ENCODE measurements around the gene GPD1L.
"Not testable (repeated sequence)": the region's sequence is repeated elsewhere in the genome, so short reads cannot be mapped to it uniquely, and the experiment has no call there.

GPD1L gene

GRCh38 chr3:32106132-32106928 is at the start of gene GPD1L:
Gene GPD1L, plus strand, starts transcription at chr3:32106620. Its CDS starts 92 bp downstream, at chr3:32106712.
- DNase-seq (ENCODE audit: low read depth): peak; percentile 86

DNA sequence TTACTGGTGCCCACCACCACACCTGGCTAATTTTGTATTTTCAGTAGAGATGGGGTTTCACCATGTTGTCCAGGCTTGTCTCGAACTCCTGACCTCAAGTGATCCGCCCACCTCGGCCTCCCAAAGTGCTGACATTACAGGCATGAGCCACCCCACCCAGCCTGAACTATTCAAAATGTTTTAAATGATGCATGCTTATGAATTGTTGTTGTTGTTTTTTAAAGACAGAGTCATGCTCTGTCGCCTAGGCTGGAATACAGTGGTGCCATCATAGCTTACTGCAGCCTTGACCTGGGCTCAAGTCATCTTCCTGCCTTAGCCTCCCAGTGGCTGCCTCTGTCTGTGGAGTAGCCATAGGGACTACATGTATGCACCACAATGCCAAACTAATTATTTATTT is 48.0 kb upstream of the GPD1L start:
- DNase-seq (ENCODE audit: low read depth): not testable (repeated sequence)

GRCh38 chr3:32062950-32063582 is 43.4 kb upstream of the GPD1L start:
- DNase-seq (ENCODE audit: low read depth): no peak

DNA sequence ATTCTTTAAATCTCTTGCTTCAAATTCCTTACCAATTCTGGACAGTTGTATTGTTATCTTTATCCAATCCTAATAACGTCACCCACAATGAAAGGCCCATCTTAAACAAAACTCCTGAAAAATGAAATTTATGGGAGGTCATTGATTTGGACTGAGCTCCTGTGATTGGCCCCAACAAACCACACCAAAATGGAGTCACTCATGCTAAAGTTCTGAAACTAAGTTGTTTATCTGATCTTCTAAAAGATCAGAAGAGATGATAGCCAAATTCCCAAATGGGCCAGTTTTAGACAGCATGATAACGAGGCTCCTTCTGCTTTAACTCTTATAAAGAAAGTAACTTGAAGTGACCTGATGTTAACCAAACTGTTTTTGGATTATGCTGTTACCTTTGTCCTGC is 39.7 kb upstream of the GPD1L start:
- no peak for DNase-seq (ENCODE audit: low read depth)

DNA sequence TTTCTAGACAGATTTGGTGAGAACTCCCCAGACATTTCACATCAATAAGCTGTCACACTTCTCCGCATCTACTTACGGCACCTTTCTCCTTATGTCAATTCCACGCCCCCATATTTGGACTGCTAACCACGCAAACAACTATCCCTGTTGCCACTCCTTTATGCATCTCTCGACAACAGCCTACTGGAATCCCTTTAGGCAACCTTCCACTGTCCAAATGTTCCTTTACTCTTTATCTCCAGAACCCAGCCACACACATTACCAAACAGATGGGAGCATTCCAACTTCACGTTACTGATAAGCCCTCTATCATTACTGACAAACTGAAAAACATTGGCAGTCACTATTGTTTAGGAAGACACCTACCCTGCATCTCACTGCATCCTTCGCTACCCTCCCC is 32.2 kb upstream of the GPD1L start:
- DNase-seq (ENCODE audit: low read depth): not testable (repeated sequence)

- no peak for DNase-seq (ENCODE audit: low read depth)
These were observed 29.9 kb upstream of the GPD1L start for GRCh38 chr3:32076566-32076965.

GRCh38 chr3:32077260-32078084 is 28.9 kb upstream of the GPD1L start:
- DNase-seq (ENCODE audit: low read depth): no peak

DNA sequence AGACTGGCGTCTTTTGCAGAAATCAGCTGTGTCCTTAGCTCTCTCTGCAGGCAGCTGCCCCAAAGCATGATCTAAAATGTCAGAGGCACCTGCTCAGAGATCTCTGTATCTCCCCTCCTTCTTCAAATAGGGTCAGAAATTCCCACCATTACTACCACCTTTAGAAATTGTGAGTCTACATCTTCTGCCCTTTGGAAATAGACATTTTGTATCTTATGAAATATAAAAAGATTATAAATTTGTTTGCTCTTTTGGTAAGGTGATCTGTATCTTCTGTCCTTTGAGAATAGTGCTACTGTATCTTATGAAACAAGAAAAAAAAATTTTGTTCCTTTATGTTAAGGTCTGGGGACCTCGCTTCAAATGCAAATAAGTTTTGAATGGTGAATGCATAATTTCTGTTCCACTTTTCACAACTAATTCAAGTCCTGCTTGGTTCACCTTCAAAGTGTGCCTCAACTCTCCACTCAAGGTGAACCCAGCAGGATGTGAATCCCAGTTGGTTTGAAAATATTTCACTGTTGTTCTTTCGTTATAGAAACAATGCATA is 28.3 kb upstream of the GPD1L start:
- no peak for DNase-seq (ENCODE audit: low read depth)

DNA sequence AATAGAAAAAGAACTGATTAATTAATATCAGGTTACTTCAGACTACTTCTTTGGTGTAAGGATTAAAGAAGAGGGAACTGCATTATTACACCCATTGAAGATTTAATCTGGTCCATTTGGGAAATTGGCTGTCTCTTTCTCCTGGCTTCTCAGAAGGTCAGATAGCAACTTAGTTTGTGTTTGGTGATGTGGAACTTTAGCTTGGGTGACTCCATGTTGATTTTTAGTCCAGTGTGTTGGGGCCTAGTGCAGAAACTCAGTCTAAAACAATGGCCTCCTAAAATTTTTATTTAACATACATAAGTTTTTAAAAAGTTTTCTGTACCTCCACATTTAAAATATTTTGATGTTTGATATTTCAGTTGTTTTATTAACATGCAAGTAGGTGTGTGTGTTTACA is 27.6 kb upstream of the GPD1L start:
- no peak for DNase-seq (ENCODE audit: low read depth)

- DNase-seq (ENCODE audit: low read depth): no peak
These were observed 23.7 kb upstream of the GPD1L start for GRCh38 chr3:32082721-32083120.

DNA sequence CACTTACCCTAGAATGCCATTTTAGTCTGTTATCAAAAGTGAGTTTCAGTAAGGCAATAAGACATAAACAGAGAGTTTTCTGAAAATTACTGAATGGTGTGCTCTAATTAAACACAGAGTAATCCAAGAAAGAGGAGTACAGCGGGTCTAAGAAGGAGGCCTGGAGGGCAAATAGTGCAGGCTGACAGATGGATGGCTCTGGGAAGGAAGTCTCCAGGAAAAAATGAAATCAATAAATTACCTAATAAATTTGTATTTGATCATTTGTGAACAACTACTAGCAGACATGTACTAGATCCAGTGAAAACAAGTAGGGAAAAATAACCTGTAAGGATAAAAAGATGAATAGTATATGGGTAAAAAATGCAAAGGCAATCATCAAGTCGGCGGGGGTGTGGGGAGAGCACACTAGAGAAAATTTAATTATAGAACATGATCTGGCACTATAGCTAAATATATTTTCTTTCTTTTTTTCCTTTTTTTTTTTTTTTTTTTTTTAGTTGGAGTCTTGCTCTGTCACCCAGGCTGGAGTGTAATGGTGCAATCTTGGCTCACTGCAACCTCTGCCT is 22.6 kb upstream of the GPD1L start:
- no peak for DNase-seq (ENCODE audit: low read depth)

DNA sequence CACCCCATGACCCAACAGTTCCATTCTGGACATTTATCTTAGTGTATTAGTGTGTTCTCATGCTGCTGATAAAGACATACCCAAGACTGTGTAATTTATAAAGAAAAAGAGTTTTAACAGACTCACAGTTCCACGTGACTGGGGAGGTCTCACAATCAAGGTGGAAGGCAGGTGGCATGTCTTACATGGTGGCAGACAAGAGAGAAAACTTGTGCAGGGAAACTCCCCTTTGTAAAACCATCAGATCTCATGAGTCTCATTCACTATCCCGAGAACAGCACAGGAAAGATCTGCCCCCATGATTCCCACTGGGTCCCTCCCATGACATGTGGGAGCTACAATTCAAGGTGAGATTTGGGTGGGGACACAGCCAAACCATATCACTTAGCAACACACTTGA is 21.6 kb upstream of the GPD1L start:
- no peak for DNase-seq (ENCODE audit: low read depth)

- DNase-seq (ENCODE audit: low read depth): no peak
These were observed 20.0 kb upstream of the GPD1L start for GRCh38 chr3:32086464-32086863.

GRCh38 chr3:32089476-32089875 is 16.9 kb upstream of the GPD1L start:
- no peak for DNase-seq (ENCODE audit: low read depth)

DNA sequence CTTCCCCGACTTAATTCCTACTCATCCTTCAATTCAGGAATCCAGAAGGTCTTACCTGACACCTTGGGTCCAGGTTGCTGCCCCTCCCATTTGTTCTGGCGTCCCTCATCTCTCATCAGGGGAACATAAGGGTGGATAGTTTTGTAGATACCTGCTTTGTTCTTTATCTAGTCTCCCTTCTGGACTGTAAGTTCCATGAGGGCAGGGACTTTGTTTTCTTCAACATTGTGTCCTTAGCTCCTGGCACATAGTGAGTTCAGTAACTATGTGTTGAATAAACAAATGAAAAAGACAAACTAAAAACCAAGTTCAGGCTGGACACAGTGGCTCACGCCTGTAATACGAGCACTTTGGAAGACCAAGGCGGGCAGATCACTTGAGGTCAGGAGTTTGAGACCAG is 13.2 kb upstream of the GPD1L start:
- no peak for DNase-seq (ENCODE audit: low read depth)

GRCh38 chr3:32095431-32095830 is 11.0 kb upstream of the GPD1L start:
- DNase-seq (ENCODE audit: low read depth): no peak

- no peak for DNase-seq (ENCODE audit: low read depth)
These were observed 8.7 kb upstream of the GPD1L start for GRCh38 chr3:32097768-32098167.

DNA sequence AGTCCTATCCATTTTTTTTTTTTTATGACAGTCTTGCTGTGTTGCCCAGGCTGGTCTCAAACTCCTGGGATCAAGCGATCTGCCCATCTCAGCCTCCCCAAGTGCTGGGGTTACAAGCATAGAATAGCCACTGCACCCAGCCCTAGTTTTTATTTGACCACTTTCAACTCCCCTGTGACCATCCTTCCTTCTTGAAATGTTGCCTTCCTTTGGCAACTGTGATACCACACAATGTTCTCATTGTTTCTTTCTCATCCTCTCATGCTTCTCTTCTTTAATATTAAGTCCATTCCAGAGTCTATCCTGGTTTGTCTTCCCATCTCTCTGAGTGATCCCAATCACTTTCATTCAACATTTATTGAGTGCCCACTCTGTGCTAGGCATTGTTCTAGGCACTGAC is 7.9 kb upstream of the GPD1L start:
- DNase-seq (ENCODE audit: low read depth): no peak

GRCh38 chr3:32100465-32100864 is 6.0 kb upstream of the GPD1L start:
- DNase-seq (ENCODE audit: low read depth): no peak

DNA sequence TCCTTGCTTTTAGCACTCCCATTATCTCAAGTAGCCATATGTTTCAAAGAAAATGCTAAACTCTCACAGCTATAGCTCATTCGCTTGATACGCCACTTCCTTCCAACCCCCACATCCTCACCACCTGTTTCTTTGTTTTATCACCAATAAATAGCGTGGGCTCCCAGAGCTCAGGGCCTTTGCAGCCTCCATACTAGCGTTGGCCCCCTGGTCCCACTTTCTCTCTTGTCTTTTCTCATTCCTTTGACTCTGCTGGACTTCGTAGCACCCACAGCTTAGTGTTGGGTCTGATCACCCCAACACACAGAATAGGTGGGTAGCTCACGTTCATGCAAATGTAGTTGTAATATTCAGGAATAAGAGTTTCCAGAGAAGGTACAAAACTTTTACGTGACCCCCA is 4.1 kb upstream of the GPD1L start:
- DNase-seq (ENCODE audit: low read depth): no peak

DNA sequence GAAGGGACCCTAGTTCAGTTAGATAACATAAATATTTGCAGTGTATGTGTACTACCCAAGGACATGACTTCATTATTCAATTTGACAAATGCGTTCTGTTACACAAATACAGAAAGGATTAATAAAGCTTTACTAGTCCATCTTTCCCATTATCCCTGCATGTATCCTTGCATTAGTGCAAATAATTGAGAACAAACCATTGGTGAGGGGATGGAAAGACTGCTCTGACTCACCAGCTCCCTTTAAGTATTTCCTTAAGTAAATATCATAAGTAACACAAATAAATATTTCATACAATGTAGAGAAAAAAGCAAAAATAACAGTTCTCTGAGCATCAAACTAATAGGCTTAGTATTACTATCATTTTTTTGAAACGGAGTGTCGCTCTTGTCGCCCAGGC is 1.9 kb upstream of the GPD1L start:
- DNase-seq (ENCODE audit: low read depth): no peak
